GM12891 (cell line): ENCODE measurements around the gene ABCA1.

ENCODE experiments used
- PAX5 ChIP-seq: IDR thresholded peaks from 2 replicates; pipeline ENCODE4 v1.6.1; 2011; ENCODE audit warnings: low read length, moderate library complexity, mild to moderate bottlenecking; ENCODE audit not compliant: insufficient read depth, severe bottlenecking
- POLR2A ChIP-seq: IDR thresholded peaks from 2 replicates; pipeline ENCODE4 v1.6.1; 2011; ENCODE audit warnings: low read depth, low read length, control low read depth
- POLR2AphosphoS5 ChIP-seq: IDR thresholded peaks from 2 replicates; pipeline ENCODE4 v1.6.1; 2011; ENCODE audit warnings: low read depth, low read length, control low read depth

DNA sequence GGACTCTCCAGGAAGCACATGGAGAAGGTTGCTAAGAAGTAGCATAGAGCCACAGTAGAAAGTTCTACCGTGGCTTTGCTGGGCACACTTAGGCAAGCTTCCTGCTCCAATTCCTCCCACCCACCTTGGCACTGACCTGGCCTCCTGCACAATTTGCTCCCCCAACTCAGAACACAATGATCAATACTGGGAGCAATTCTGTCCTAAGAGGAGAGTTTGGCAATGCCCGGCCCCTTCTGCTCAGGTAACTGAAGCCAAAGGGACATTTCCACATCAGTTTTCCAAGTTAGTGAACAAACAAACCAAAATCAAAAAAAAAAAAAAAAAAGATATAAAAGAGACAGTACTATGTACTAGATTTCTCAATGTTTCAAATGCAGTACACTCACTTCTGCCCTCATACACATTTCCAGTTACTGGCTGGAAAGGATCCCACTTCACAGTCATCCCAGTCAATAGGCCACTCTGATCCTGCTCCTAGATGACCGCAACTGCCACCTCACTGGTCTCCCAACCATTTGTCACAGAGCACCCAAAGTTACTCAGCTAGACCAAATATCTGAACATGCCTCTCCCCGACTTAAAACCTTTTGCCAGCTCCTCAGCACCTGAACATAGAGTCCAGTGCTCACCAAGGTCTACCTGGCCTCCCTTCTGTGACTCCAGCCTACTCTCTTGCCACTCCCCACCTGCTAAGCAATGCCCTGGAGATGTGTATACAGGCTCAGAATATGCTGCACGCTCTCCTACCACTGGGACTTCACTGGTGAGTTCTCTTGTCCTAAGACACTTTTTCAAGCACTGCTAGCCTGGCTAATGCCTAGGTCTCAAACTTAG, 21.3 kb downstream of the ABCA1 start:
- TF ChIP-seq POLR2A (no peak), POLR2AphosphoS5 (no peak), PAX5 (no peak)
